HEK293 (cell line): ENCODE data around the gene ASCL4.

Experiments used
- AEBP2 ChIP-seq: fragments of 450-650 bp; formaldehyde crosslinking; IDR thresholded peaks from 2 replicates; pipeline ENCODE4 v1.5.1; 2016; ENCODE audit warnings: missing biosample characterization, missing genetic modification characterization, borderline replicate concordance
- BCL6B ChIP-seq: fragments of 450-650 bp; formaldehyde crosslinking; IDR thresholded peaks from 2 replicates; pipeline ENCODE4 v1.5.1; 2017; ENCODE audit warnings: missing biosample characterization, missing genetic modification characterization
- GLIS1 ChIP-seq: fragments of 450-650 bp; formaldehyde crosslinking; IDR thresholded peaks from 2 replicates; pipeline ENCODE4 v1.5.1; 2016; ENCODE audit warnings: missing biosample characterization, missing genetic modification characterization
- KLF8 ChIP-seq: fragments of 450-650 bp; formaldehyde crosslinking; IDR thresholded peaks from 2 replicates; pipeline ENCODE4 v1.5.1; 2016; ENCODE audit warnings: missing biosample characterization, missing genetic modification characterization
- ZBTB21 ChIP-seq: fragments of 450-650 bp; formaldehyde crosslinking; IDR thresholded peaks from 2 replicates; pipeline ENCODE4 v1.5.1; 2017; ENCODE audit warnings: missing biosample characterization, missing genetic modification characterization
- ZNF132 ChIP-seq: fragments of 450-650 bp; formaldehyde crosslinking; IDR thresholded peaks from 2 replicates; pipeline ENCODE4 v1.5.1; 2017; ENCODE audit warnings: missing biosample characterization, missing genetic modification characterization, borderline replicate concordance
- ZNF133 ChIP-seq: fragments of 450-650 bp; formaldehyde crosslinking; IDR thresholded peaks from 2 replicates; pipeline ENCODE4 v1.5.1; 2016; ENCODE audit warnings: missing biosample characterization, missing genetic modification characterization
- ZNF140 ChIP-seq: fragments of 450-650 bp; formaldehyde crosslinking; IDR thresholded peaks from 2 replicates; pipeline ENCODE4 v1.5.1; 2016; ENCODE audit warnings: missing biosample characterization, missing genetic modification characterization
- ZNF146 ChIP-seq: fragments of 450-650 bp; formaldehyde crosslinking; IDR thresholded peaks from 2 replicates; pipeline ENCODE4 v1.5.1; 2016; ENCODE audit warnings: missing biosample characterization, missing genetic modification characterization
- ZNF148 ChIP-seq: fragments of 450-650 bp; formaldehyde crosslinking; IDR thresholded peaks from 2 replicates; pipeline ENCODE4 v1.5.0; 2017; ENCODE audit warnings: missing biosample characterization, missing genetic modification characterization, borderline replicate concordance
- ZNF19 ChIP-seq: fragments of 450-650 bp; formaldehyde crosslinking; IDR thresholded peaks from 2 replicates; pipeline ENCODE4; 2016; ENCODE audit warnings: missing biosample characterization, missing genetic modification characterization, low read depth
- ZNF202 ChIP-seq: fragments of 450-650 bp; formaldehyde crosslinking; IDR thresholded peaks from 2 replicates; pipeline ENCODE4 v1.5.1; 2016; ENCODE audit warnings: missing biosample characterization, missing genetic modification characterization, borderline replicate concordance
- ZNF221 ChIP-seq: fragments of 450-650 bp; formaldehyde crosslinking; IDR thresholded peaks from 2 replicates; pipeline ENCODE4 v1.5.1; 2017; ENCODE audit warnings: missing biosample characterization, missing genetic modification characterization, borderline replicate concordance
- ZNF239 ChIP-seq: fragments of 450-650 bp; formaldehyde crosslinking; IDR thresholded peaks from 2 replicates; pipeline ENCODE4 v1.5.1; 2016; ENCODE audit warnings: missing biosample characterization, missing genetic modification characterization
- ZNF416 ChIP-seq: fragments of 450-650 bp; formaldehyde crosslinking; IDR thresholded peaks from 2 replicates; pipeline ENCODE4 v1.5.1; 2016; ENCODE audit warnings: missing biosample characterization, missing genetic modification characterization
- ZNF521 ChIP-seq: fragments of 450-650 bp; formaldehyde crosslinking; IDR thresholded peaks from 2 replicates; pipeline ENCODE4 v1.5.1; 2017; ENCODE audit warnings: missing biosample characterization, mild to moderate bottlenecking, missing genetic modification characterization
- ZNF580 ChIP-seq: fragments of 450-650 bp; formaldehyde crosslinking; IDR thresholded peaks from 2 replicates; pipeline ENCODE4 v1.5.1; 2016; ENCODE audit warnings: missing biosample characterization, missing genetic modification characterization
- ZNF600 ChIP-seq: fragments of 450-650 bp; formaldehyde crosslinking; IDR thresholded peaks from 2 replicates; pipeline ENCODE4 v1.5.1; 2016; ENCODE audit warnings: missing biosample characterization, missing genetic modification characterization
- ZNF623 ChIP-seq: fragments of 450-650 bp; formaldehyde crosslinking; IDR thresholded peaks from 2 replicates; pipeline ENCODE4 v1.5.1; 2016; ENCODE audit warnings: missing biosample characterization, missing genetic modification characterization
- ZNF624 ChIP-seq: fragments of 450-650 bp; formaldehyde crosslinking; IDR thresholded peaks from 2 replicates; pipeline ENCODE4 v1.5.1; 2017; ENCODE audit warnings: missing biosample characterization, missing genetic modification characterization
- ZNF654 ChIP-seq: fragments of 450-650 bp; formaldehyde crosslinking; IDR thresholded peaks from 2 replicates; pipeline ENCODE4 v1.5.1; 2016; ENCODE audit warnings: low read depth, missing biosample characterization, missing genetic modification characterization
- ZNF670 ChIP-seq: fragments of 450-650 bp; formaldehyde crosslinking; IDR thresholded peaks from 2 replicates; pipeline ENCODE4 v1.5.1; 2016; ENCODE audit warnings: missing biosample characterization, missing genetic modification characterization, low read depth
- ZNF791 ChIP-seq: fragments of 450-650 bp; formaldehyde crosslinking; IDR thresholded peaks from 2 replicates; pipeline ENCODE4 v1.5.1; 2016; ENCODE audit warnings: missing biosample characterization, missing genetic modification characterization
- TF ChIP-seq, protein P1 (sequence below): fragments of 450-650 bp; formaldehyde crosslinking; conservative IDR thresholded peaks from 2 replicates; pipeline ENCODE4 v1.5.1; 2016; ENCODE audit warnings: low read depth, missing biosample characterization, missing genetic modification characterization
- TF ChIP-seq, protein P2 (sequence below): fragments of 450-650 bp; formaldehyde crosslinking; IDR thresholded peaks from 2 replicates; pipeline ENCODE4 v1.5.1; 2016; ENCODE audit warnings: missing biosample characterization, missing genetic modification characterization
- TF ChIP-seq, protein P3 (sequence below): fragments of 450-650 bp; formaldehyde crosslinking; IDR thresholded peaks from 2 replicates; pipeline ENCODE4 v1.5.1; 2016; ENCODE audit warnings: missing biosample characterization, missing genetic modification characterization
- TF ChIP-seq, protein P4 (sequence below): fragments of 450-650 bp; formaldehyde crosslinking; IDR thresholded peaks from 2 replicates; pipeline ENCODE4 v1.5.1; 2016; ENCODE audit warnings: missing biosample characterization, missing genetic modification characterization

The ASCL4 gene

GRCh38 chr12:107759410-107759809 lies 15.1 kb upstream of the ASCL4 start (continued):
- TF ChIP-seq, protein P1, sequence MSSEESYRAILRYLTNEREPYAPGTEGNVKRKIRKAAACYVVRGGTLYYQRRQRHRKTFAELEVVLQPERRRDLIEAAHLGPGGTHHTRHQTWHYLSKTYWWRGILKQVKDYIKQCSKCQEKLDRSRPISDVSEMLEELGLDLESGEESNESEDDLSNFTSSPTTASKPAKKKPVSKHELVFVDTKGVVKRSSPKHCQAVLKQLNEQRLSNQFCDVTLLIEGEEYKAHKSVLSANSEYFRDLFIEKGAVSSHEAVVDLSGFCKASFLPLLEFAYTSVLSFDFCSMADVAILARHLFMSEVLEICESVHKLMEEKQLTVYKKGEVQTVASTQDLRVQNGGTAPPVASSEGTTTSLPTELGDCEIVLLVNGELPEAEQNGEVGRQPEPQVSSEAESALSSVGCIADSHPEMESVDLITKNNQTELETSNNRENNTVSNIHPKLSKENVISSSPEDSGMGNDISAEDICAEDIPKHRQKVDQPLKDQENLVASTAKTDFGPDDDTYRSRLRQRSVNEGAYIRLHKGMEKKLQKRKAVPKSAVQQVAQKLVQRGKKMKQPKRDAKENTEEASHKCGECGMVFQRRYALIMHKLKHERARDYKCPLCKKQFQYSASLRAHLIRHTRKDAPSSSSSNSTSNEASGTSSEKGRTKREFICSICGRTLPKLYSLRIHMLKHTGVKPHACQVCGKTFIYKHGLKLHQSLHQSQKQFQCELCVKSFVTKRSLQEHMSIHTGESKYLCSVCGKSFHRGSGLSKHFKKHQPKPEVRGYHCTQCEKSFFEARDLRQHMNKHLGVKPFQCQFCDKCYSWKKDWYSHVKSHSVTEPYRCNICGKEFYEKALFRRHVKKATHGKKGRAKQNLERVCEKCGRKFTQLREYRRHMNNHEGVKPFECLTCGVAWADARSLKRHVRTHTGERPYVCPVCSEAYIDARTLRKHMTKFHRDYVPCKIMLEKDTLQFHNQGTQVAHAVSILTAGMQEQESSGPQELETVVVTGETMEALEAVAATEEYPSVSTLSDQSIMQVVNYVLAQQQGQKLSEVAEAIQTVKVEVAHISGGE (tag by site-specific recombination): 0 out of 2 replicates have a peak, but pooled peaks have one; percentile 4
- no peak for TF ChIP-seq ZNF239 (tag by site-specific recombination)
- no peak for TF ChIP-seq ZNF140 (tag by site-specific recombination)
- no peak for TF ChIP-seq ZNF19 (tag by site-specific recombination)
- TF ChIP-seq ZNF623 (tag by site-specific recombination): no peak
- no peak for TF ChIP-seq ZNF600 (tag by site-specific recombination)
- TF ChIP-seq ZNF146 (tag by site-specific recombination): no peak
- TF ChIP-seq AEBP2 (tag by site-specific recombination): no peak
- TF ChIP-seq ZNF202: no peak
- peak; percentile 42; the same call in 1 of the 2 replicates for TF ChIP-seq GLIS1 (tag by site-specific recombination)
- TF ChIP-seq ZNF654 (tag by site-specific recombination): 0 out of 2 replicates have a peak, but pooled peaks have one; percentile 3
- 0 out of 2 replicates have a peak, but pooled peaks have one; percentile 30 for TF ChIP-seq ZNF580 (tag by site-specific recombination)
- 0 out of 2 replicates have a peak, but pooled peaks have one; percentile 40 for TF ChIP-seq KLF8 (tag by site-specific recombination)
- TF ChIP-seq ZNF132: no peak
- no peak for TF ChIP-seq ZNF624 (tag by site-specific recombination)
- no peak for TF ChIP-seq ZNF148 (tag by site-specific recombination)
- peak; percentile 78 for TF ChIP-seq ZBTB21 (tag by site-specific recombination)
- TF ChIP-seq ZNF416 (tag by site-specific recombination): no peak
- no peak for TF ChIP-seq ZNF791 (tag by site-specific recombination)
- no peak for TF ChIP-seq ZNF133
- no peak for TF ChIP-seq BCL6B (tag by site-specific recombination)
- no peak for TF ChIP-seq ZNF221 (tag by site-specific recombination)
- TF ChIP-seq, protein P2, sequence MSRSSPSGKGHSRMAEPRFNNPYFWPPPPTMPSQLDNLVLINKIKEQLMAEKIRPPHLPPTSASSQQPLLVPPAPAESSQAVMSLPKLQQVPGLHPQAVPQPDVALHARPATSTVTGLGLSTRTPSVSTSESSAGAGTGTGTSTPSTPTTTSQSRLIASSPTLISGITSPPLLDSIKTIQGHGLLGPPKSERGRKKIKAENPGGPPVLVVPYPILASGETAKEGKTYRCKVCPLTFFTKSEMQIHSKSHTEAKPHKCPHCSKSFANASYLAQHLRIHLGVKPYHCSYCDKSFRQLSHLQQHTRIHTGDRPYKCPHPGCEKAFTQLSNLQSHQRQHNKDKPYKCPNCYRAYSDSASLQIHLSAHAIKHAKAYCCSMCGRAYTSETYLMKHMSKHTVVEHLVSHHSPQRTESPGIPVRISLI (tag by site-specific recombination): no peak
- TF ChIP-seq, protein P3, sequence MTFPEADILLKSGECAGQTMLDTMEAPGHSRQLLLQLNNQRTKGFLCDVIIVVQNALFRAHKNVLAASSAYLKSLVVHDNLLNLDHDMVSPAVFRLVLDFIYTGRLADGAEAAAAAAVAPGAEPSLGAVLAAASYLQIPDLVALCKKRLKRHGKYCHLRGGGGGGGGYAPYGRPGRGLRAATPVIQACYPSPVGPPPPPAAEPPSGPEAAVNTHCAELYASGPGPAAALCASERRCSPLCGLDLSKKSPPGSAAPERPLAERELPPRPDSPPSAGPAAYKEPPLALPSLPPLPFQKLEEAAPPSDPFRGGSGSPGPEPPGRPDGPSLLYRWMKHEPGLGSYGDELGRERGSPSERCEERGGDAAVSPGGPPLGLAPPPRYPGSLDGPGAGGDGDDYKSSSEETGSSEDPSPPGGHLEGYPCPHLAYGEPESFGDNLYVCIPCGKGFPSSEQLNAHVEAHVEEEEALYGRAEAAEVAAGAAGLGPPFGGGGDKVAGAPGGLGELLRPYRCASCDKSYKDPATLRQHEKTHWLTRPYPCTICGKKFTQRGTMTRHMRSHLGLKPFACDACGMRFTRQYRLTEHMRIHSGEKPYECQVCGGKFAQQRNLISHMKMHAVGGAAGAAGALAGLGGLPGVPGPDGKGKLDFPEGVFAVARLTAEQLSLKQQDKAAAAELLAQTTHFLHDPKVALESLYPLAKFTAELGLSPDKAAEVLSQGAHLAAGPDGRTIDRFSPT: no peak
- TF ChIP-seq ZNF670 (tag by site-specific recombination): no peak
- no peak for TF ChIP-seq ZNF521 (tag by site-specific recombination)
- TF ChIP-seq, protein P4, sequence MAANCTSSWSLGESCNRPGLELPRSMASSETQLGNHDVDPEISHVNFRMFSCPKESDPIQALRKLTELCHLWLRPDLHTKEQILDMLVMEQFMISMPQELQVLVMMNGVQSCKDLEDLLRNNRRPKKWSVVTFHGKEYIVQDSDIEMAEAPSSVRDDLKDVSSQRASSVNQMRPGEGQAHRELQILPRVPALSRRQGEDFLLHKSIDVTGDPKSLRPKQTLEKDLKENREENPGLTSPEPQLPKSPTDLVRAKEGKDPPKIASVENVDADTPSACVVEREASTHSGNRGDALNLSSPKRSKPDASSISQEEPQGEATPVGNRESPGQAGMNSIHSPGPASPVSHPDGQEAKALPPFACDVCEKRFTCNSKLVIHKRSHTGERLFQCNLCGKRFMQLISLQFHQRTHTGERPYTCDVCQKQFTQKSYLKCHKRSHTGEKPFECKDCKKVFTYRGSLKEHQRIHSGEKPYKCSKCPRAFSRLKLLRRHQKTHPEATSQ: no peak
